Measurements from ENCODE around the gene RNF146.
A peak's percentile ranks its signal among the peaks of the same experiment; 100 is the strongest.

Gene RNF146

GRCh38 chr6:127267646-127268625 is 1.3 kb downstream of the RNF146 start:
- DNase-seq (ENCODE audit: low spot score in 2 of 2), result no peak
- Mint-ChIP-seq H3K36me3 (no peaks in the 10 kb centered on the region), H3K9me3 (no peaks in the 10 kb centered on the region), H3K4me3 (peak overlapping the region; percentile 92), H3K27me3 (no peaks in the 10 kb centered on the region), H3K4me1 (peaks cover 20% of the 10 kb centered on the region), H3K27ac (peak overlapping the region; percentile 98)
- no peak for ATAC-seq (ENCODE audit: low read depth)

DNA sequence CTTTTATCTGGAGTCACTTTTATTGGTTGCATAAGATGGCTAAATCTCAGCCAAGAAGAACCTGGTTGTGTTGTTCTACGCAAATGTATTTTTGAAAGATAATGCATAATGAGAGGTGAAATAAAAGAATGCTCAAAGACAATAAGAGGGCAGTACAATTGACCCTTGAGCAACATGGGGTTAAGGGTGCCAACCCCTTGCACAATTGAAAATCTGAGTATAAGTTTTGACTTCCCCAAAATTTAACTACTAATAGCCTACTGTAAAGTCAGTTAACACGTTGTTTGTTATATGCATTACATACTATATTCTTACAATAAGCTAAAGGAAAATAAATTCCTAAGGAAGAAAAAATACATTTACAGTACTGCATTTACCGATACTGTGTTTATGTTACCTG is 5.9 kb downstream of the RNF146 start:
- Mint-ChIP-seq H3K27ac (no peak overlapping the region), H3K4me3 (no peak overlapping the region), H3K4me1 (peaks cover 24% of the 10 kb centered on the region), H3K27me3 (no peaks in the 10 kb centered on the region), H3K36me3 (no peaks in the 10 kb centered on the region), H3K9me3 (no peaks in the 10 kb centered on the region)
- ATAC-seq (ENCODE audit: low read depth), result no peak
- DNase-seq (ENCODE audit: low spot score in 2 of 2), result no peak

GRCh38 chr6:127273499-127273898 is 6.8 kb downstream of the RNF146 start:
- no peak overlapping the region for H3K4me3 Mint-ChIP-seq

GRCh38 chr6:127276331-127276730 is 9.7 kb downstream of the RNF146 start:
- H3K36me3 Mint-ChIP-seq, result peaks cover 1% of the 10 kb centered on the region
- peaks cover 20% of the 10 kb centered on the region for H3K4me1 Mint-ChIP-seq

More at GRCh38 chr6:127273499-127273898, 6.8 kb downstream of the RNF146 start:
- Mint-ChIP-seq H3K4me1 (peaks cover 17% of the 10 kb centered on the region), H3K9me3 (no peaks in the 10 kb centered on the region), H3K27ac (no peak overlapping the region), H3K36me3 (no peaks in the 10 kb centered on the region), H3K27me3 (no peaks in the 10 kb centered on the region)
- no peak for ATAC-seq (ENCODE audit: low read depth)
- DNase-seq (ENCODE audit: low spot score in 2 of 2), result no peak

DNA sequence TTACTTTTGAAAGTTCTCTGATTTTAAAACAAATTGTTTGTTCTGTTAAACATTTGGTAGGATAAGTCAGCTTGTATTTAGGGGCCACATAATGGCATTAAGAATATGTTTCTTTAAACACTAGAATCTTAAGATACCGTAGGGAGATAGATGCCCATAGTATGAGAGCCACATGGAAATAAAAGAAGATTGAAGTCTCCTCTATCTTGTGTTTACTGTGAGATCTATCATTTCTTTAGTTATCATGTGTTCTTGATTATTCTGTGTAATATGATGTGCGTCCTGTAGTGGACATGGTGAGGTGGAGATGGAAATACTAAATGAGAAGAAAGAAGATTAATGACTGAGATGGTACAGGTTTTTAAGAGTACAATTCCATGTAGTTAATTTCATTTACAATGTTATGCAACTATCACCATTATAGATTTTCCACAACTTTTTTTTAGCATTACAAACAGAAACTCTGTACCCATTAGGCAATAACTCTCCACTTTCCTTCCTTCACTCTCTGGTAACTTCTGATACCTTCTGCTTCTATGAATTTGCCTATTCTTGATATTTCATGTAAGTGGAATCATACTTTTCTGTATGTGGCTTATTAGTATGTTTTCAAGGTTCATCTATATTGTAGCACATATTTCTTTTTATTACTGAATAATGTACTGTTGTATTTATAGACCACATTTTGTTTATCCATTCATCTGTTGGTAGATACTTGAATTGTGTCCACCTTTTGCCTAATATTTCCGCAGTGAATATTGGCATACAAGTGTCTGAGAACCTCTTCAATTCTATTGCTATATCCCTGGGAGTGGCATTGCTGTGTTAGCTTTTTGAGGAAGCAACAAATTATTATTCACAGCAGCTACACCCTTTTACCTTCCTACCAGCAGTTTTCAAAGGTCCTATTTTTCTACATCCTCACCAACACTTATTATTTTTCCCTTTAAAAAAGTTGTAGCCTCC is 11.5 kb downstream of the RNF146 start:
- no peak overlapping the region for H3K4me3 Mint-ChIP-seq
- peaks cover 14% of the 10 kb centered on the region for H3K4me1 Mint-ChIP-seq
- no peaks in the 10 kb centered on the region for H3K27me3 Mint-ChIP-seq
- DNase-seq (ENCODE audit: low spot score in 2 of 2) (no peak), ATAC-seq (ENCODE audit: low read depth) (no peak)
- peaks cover 14% of the 10 kb centered on the region for H3K36me3 Mint-ChIP-seq
- no peak overlapping the region for H3K27ac Mint-ChIP-seq
- H3K9me3 Mint-ChIP-seq, result no peaks in the 10 kb centered on the region

More at GRCh38 chr6:127276331-127276730, 9.7 kb downstream of the RNF146 start:
- Mint-ChIP-seq H3K27me3 (no peaks in the 10 kb centered on the region), H3K9me3 (no peaks in the 10 kb centered on the region), H3K4me3 (no peak overlapping the region), H3K27ac (no peak overlapping the region)
- ATAC-seq (ENCODE audit: low read depth) (no peak), DNase-seq (ENCODE audit: low spot score in 2 of 2) (no peak)

- Mint-ChIP-seq H3K27ac (peak overlapping the region; percentile 1), H3K4me1 (peaks cover 9% of the 10 kb centered on the region), H3K36me3 (peaks cover 16% of the 10 kb centered on the region), H3K9me3 (no peaks in the 10 kb centered on the region), H3K4me3 (no peak overlapping the region), H3K27me3 (no peaks in the 10 kb centered on the region)
- ATAC-seq (ENCODE audit: low read depth) (no peak), DNase-seq (ENCODE audit: low spot score in 2 of 2) (no peak)
Measured at GRCh38 chr6:127279815-127280214, 13.2 kb downstream of the RNF146 start.

GRCh38 chr6:127282184-127282583 is 15.5 kb downstream of the RNF146 start:
- ATAC-seq (ENCODE audit: low read depth), result no peak
- H3K9me3 Mint-ChIP-seq, result no peaks in the 10 kb centered on the region
- peaks cover 29% of the 10 kb centered on the region for H3K36me3 Mint-ChIP-seq
- H3K27me3 Mint-ChIP-seq, result no peaks in the 10 kb centered on the region
- no peak for DNase-seq (ENCODE audit: low spot score in 2 of 2)
- H3K4me3 Mint-ChIP-seq, result no peak overlapping the region
- H3K4me1 Mint-ChIP-seq, result peaks cover 10% of the 10 kb centered on the region
- no peak overlapping the region for H3K27ac Mint-ChIP-seq

GRCh38 chr6:127288705-127289104 is 22.0 kb downstream of the RNF146 start:
- Mint-ChIP-seq H3K9me3 (no peaks in the 10 kb centered on the region), H3K4me1 (peaks cover 14% of the 10 kb centered on the region), H3K4me3 (no peak overlapping the region), H3K36me3 (peaks cover 21% of the 10 kb centered on the region), H3K27me3 (no peaks in the 10 kb centered on the region), H3K27ac (peak overlapping the region; percentile 87)
- ATAC-seq (ENCODE audit: low read depth), result no peak
- no peak for DNase-seq (ENCODE audit: low spot score in 2 of 2)

GRCh38 chr6:127289934-127290333 is 23.3 kb downstream of the RNF146 start:
- Mint-ChIP-seq H3K4me1 (peaks cover 18% of the 10 kb centered on the region), H3K36me3 (peaks cover 24% of the 10 kb centered on the region), H3K27ac (peak overlapping the region; percentile 87), H3K9me3 (no peaks in the 10 kb centered on the region), H3K27me3 (no peaks in the 10 kb centered on the region), H3K4me3 (no peak overlapping the region)
- DNase-seq (ENCODE audit: low spot score in 2 of 2) (no peak), ATAC-seq (ENCODE audit: low read depth) (no peak)

DNA sequence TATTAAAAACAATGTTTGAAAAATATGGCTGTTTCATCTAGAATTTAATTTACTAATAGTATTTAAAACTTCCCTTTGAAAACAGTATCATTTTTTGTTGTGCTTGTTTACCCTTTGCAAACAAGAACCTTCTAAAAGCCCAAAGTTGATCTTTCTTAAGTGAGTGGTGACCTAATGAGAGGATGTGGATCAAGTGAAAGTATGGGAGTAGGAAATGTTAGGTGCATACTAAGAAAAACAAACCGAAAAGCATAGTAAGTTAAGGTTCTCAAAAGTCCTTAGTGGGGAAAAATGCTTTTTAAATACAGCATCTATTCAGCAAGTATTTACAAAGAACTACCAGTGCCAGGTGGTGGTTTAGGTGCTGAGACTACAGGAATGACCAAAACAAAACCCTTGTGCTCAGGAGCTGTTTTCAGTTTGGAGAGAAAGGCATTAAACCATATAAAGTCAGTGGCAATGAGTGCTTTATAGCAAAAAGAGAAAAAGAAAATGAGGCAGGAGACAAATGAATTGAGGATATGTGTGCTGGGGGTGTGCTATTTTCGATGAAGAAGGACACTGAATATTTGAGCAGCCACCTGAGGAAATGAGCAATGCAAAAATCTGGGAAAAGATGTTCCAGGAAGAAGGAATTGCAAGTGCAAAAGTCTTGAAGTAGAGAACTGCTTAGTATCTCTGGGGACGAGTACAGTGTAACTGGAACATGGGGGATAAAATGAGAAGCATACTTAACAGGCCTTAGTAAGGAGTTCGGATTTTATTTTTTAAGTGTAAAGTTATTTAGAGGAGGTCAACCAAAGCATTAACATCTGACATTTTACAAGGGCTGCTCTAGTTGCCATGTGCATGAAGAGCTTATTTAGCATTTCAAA is 24.0 kb downstream of the RNF146 start:
- Mint-ChIP-seq H3K4me1 (peaks cover 16% of the 10 kb centered on the region), H3K27me3 (no peaks in the 10 kb centered on the region), H3K36me3 (peaks cover 21% of the 10 kb centered on the region)

DNA sequence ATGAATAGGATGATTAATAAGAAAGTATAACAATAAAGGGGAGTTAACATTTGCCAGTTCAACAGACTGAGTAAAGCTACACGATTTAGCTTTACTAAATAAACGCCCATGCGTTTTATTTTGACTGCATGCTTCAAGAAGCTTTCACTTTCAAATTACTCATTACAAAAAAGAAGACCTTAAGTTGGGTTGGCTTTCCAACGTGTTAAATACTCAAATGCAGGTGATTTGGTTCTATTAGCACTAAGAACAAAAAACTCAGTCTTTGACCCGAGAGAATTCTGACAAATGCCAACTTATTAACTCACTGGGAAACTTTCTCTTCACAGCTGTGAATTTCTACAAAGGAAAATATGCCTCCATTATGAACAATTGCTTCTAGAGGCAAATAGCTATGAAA is 24.8 kb downstream of the RNF146 start:
- peak overlapping the region; percentile 51 for H3K4me3 Mint-ChIP-seq
- H3K36me3 Mint-ChIP-seq, result peaks cover 18% of the 10 kb centered on the region
- ATAC-seq (ENCODE audit: low read depth) (peak; percentile 73), DNase-seq (ENCODE audit: low spot score in 2 of 2) (no peak)
- peaks cover 16% of the 10 kb centered on the region for H3K4me1 Mint-ChIP-seq
- H3K27ac Mint-ChIP-seq, result peak overlapping the region; percentile 87
- H3K9me3 Mint-ChIP-seq, result no peaks in the 10 kb centered on the region
- no peaks in the 10 kb centered on the region for H3K27me3 Mint-ChIP-seq

More for the DNA sequence above, 24.0 kb downstream of the RNF146 start:
- Mint-ChIP-seq H3K9me3 (no peaks in the 10 kb centered on the region), H3K4me3 (peak overlapping the region; percentile 38), H3K27ac (peak overlapping the region; percentile 87)
- ATAC-seq (ENCODE audit: low read depth) (no peak), DNase-seq (ENCODE audit: low spot score in 2 of 2) (no peak)

GRCh38 chr6:127297502-127298070 is 30.9 kb downstream of the RNF146 start:
- H3K4me3 Mint-ChIP-seq, result no peak overlapping the region
- no peak for DNase-seq (ENCODE audit: low spot score in 2 of 2)
- ATAC-seq (ENCODE audit: low read depth), result no peak
- peaks cover 10% of the 10 kb centered on the region for H3K4me1 Mint-ChIP-seq
- H3K9me3 Mint-ChIP-seq, result no peaks in the 10 kb centered on the region
- no peak overlapping the region for H3K27ac Mint-ChIP-seq
- H3K27me3 Mint-ChIP-seq, result no peaks in the 10 kb centered on the region
- H3K36me3 Mint-ChIP-seq, result peaks cover 8% of the 10 kb centered on the region

DNA sequence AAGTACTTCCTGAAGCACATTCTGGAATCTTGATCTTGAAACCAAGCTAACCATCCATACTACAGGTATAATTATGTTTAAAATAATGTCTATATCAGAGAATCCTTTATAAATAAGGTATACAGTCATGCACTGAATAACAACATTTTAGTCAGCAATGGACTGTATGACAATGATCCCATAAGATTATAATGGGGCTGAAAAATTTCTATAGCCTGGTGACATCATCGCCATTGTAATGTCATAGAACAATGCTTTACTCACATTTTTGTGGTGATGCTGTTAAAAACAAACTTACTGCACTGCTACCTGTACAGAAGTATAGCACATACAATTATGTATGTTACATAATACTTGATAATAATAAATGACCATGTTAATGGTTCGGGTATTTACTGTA is 31.8 kb downstream of the RNF146 start:
- Mint-ChIP-seq H3K4me1 (peaks cover 10% of the 10 kb centered on the region), H3K9me3 (no peaks in the 10 kb centered on the region), H3K4me3 (no peak overlapping the region), H3K27ac (no peak overlapping the region), H3K27me3 (no peaks in the 10 kb centered on the region), H3K36me3 (peaks cover 7% of the 10 kb centered on the region)
- DNase-seq (ENCODE audit: low spot score in 2 of 2), result no peak
- no peak for ATAC-seq (ENCODE audit: low read depth)

Data from memory B cell (primary cell).